ENCODE measurements around the gene CPD.

GRCh38 chr17:30505868-30506417, 127.2 kb downstream of the CPD start:
- no peak for TF ChIP-seq CTCF (IDR thresholded peaks at IDR 0.05; ENCODE audit: insufficient read depth, low read depth, low read length)
- no peak for TF ChIP-seq EZH2 (IDR thresholded peaks at IDR 0.05; ENCODE audit: insufficient read depth, low read length)

Measured in astrocyte (in vitro differentiated cells and primary cell).